ENCODE results near the gene ZNF320.

DNA sequence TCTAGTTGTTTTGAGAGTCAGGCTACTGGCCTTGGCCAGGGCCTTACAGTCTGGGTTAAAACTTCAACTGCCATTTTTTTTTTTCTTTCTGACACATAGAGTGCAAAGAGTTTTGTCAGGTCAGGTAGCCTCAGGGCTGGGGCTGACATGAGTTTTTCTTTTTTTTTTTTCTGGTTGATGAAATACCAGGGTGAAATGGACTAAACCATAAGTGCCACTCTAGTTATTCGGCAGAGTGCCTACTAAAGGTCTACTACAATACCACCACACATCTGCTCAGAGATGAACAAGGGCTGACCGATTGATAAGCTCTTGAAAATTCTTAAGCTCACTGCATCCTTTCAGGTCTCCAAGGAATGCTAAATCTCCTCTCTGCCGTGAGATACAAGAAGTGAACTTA lies 4.4 kb upstream of the ZNF320 start:
- TF ChIP-seq GATA2 (IDR thresholded peaks at IDR 0.05; ENCODE audit: low read depth, low read length) (no peak), GATA3 (IDR thresholded peaks at IDR 0.05; ENCODE audit: low read depth, low read length) (no peak)

Measured in SH-SY5Y (cell line).